ENCODE data around the gene EMILIN2. TPM values are rescaled to one million over a fixed set of nuclear protein-coding genes. Genes with fewer than 3 reads are reported as not detected.

EMILIN2 gene
- total RNA-seq, 1 experiment from 2014 or later: 8.0 TPM

DNA sequence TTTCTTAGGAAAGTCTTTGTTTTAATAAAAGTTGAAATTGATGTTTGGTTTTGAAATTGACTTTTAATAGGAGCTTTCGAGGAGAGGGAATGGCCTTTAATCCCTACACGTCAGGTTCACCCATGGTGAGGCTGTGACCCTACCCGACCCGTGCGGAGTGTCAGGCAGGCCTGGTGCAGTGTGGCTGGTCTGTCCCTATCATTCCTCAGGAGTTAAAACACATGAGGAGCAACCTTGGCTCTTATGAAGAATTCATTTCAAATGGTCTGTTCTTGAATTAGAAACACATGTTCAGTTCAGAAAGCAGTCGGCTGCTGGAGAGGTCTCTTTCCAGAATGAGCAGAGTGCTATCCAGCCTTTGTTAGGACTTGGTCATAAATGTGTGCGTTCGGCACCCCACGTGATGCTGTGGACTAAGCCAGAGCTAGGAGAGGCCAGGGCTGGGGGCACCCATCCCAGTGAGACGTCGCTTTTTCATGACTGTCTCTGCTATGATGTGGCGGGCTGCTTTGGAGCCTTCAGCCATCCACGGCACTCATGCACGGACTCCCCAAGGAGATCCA is 54.7 kb downstream of the EMILIN2 start:
- TF ChIP-seq, protein P1, sequence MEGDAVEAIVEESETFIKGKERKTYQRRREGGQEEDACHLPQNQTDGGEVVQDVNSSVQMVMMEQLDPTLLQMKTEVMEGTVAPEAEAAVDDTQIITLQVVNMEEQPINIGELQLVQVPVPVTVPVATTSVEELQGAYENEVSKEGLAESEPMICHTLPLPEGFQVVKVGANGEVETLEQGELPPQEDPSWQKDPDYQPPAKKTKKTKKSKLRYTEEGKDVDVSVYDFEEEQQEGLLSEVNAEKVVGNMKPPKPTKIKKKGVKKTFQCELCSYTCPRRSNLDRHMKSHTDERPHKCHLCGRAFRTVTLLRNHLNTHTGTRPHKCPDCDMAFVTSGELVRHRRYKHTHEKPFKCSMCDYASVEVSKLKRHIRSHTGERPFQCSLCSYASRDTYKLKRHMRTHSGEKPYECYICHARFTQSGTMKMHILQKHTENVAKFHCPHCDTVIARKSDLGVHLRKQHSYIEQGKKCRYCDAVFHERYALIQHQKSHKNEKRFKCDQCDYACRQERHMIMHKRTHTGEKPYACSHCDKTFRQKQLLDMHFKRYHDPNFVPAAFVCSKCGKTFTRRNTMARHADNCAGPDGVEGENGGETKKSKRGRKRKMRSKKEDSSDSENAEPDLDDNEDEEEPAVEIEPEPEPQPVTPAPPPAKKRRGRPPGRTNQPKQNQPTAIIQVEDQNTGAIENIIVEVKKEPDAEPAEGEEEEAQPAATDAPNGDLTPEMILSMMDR (IDR thresholded peaks at IDR 0.05; ENCODE audit: unreplicated experiment): no peak
- no peak overlapping the region for H3K27ac Mint-ChIP-seq (ENCODE audit: unreplicated experiment)
- peaks cover 11% of the 10 kb centered on the region for H3K36me3 Mint-ChIP-seq (ENCODE audit: insufficient read depth, unreplicated experiment)
- DNase-seq: no peak
- BruUV-seq (replicated peaks): no TSS peak
- H3K4me3 Mint-ChIP-seq (ENCODE audit: low read depth, unreplicated experiment): no peak overlapping the region
- H3K9me3 Mint-ChIP-seq (ENCODE audit: low read depth, unreplicated experiment): no peaks in the 10 kb centered on the region
- no peaks in the 10 kb centered on the region for H3K4me1 Mint-ChIP-seq (ENCODE audit: low read depth, unreplicated experiment)
- intact Hi-C loops (cut with micrococcal nuclease; ENCODE audit: unreplicated experiment): no loop called here
- CTCF ChIA-PET: no interaction called here
- no peaks in the 10 kb centered on the region for H3K27me3 Mint-ChIP-seq (ENCODE audit: unreplicated experiment)

DNA sequence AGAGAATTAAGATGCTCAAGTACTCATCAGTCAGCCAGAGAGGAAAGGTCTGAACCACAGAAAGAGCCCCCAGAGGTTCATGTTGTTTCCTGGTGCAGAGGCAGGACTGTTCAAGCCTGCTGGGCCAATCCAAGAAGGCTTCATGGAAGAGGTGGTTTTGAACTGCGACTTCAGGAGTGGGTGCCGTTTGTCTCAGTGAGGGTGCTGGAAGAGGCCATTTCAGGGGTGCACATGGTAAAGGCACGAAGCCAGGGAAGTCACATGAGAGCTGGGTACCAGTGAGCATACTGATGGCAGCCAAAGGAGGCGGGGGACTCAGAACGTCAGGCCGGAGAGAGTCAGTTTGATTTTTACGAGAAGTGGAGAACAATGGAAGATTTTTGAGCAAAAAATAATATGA is 55.5 kb downstream of the EMILIN2 start:
- no peak for DNase-seq
- H3K36me3 Mint-ChIP-seq (ENCODE audit: insufficient read depth, unreplicated experiment): peaks cover 11% of the 10 kb centered on the region
- intact Hi-C loops (cut with micrococcal nuclease; ENCODE audit: unreplicated experiment): no loop called here
- H3K27me3 Mint-ChIP-seq (ENCODE audit: unreplicated experiment): no peaks in the 10 kb centered on the region
- no peak overlapping the region for H3K27ac Mint-ChIP-seq (ENCODE audit: unreplicated experiment)
- H3K4me1 Mint-ChIP-seq (ENCODE audit: low read depth, unreplicated experiment): no peaks in the 10 kb centered on the region
- no TSS peak for BruUV-seq (replicated peaks)
- H3K9me3 Mint-ChIP-seq (ENCODE audit: low read depth, unreplicated experiment): no peaks in the 10 kb centered on the region
- TF ChIP-seq, protein P1 (IDR thresholded peaks at IDR 0.05; ENCODE audit: unreplicated experiment): no peak
- CTCF ChIA-PET: interaction anchor here (0.7 kb wide), 1 partner anchor 13 kb away, joined by 3 read pairs; no protein-coding TSS in a partner anchor
- H3K4me3 Mint-ChIP-seq (ENCODE audit: low read depth, unreplicated experiment): no peak overlapping the region

DNA sequence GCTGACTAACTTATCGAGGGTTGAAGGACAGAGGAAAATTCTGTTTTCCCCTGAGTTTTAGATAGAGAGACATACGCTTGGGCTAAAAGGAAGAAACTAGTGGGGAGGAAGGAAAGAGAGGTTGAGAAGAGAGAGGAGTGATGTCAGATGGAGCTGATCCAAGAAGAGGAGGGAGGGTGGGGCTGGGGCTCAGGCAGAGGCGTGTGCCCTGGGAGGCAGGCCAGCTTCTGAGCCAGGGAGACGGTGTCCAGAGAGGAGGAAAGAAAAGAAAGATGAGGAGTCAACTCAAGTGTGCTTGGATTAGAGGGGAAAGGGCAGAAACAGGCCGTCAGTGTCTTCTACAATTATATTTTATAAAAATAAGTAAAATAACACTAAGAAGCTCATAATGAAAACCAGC is 56.2 kb downstream of the EMILIN2 start:
- DNase-seq: no peak

DNA sequence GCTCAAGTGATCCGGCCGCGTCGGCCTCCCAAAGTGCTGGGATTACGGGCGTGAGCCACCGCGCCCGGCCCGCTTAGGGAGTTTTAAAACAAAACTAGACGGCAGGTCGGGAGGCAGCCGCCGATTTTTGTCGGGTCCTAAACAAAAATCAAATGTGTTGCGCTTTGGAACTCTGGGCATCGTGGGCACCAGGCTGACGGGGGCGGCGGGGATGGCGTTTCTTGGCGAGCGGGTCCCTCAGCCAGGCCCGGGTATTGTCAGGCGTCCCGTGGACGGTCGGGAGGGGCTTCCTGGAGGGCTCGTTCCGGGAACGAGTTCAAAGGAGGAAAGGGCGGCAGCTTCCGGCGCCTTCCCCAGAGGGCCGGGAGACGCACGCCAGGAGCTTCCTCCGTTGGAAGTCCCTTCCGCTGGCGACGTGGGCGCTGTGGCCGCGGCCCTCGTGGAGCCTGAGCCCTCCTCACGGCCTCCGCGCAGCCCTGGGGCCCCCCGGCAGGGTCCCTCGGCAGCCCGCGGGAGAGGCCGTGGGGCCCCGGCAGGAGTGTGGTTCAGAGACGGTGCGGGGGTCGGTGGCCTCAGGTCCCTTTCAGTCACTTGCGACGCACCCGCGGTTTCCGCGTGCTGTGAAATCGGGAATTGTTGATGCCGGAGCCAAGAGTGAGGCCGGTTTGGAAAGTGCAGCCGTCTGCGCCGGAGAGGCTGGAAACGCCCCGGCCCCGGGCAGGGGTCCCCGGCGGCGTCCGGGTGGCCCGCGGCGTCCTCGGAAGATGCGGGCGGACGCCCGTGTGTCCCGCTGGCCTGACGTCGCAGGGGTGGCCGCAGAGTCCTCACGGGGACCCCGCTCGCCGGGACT is 59.3 kb downstream of the EMILIN2 start:
- BruUV-seq (replicated peaks): TSS peak; percentile 32
- H3K27ac Mint-ChIP-seq (ENCODE audit: unreplicated experiment): peak overlapping the region; percentile 23
- H3K4me1 Mint-ChIP-seq (ENCODE audit: low read depth, unreplicated experiment): no peaks in the 10 kb centered on the region
- TF ChIP-seq, protein P1 (IDR thresholded peaks at IDR 0.05; ENCODE audit: unreplicated experiment): no peak
- peak; percentile 45 for DNase-seq
- intact Hi-C loops (cut with micrococcal nuclease; ENCODE audit: unreplicated experiment): no loop called here
- peak overlapping the region; percentile 64 for H3K4me3 Mint-ChIP-seq (ENCODE audit: low read depth, unreplicated experiment)
- CTCF ChIA-PET: interaction anchor here (0.7 kb wide), 1 partner anchor 28 kb away, joined by 9 read pairs; no protein-coding TSS in a partner anchor
- H3K36me3 Mint-ChIP-seq (ENCODE audit: insufficient read depth, unreplicated experiment): peaks cover 21% of the 10 kb centered on the region
- H3K9me3 Mint-ChIP-seq (ENCODE audit: low read depth, unreplicated experiment): no peaks in the 10 kb centered on the region
- H3K27me3 Mint-ChIP-seq (ENCODE audit: unreplicated experiment): no peaks in the 10 kb centered on the region

More for the DNA sequence above, 56.2 kb downstream of the EMILIN2 start:
- Mint-ChIP-seq H3K9me3 (ENCODE audit: low read depth, unreplicated experiment) (no peaks in the 10 kb centered on the region), H3K4me1 (ENCODE audit: low read depth, unreplicated experiment) (no peaks in the 10 kb centered on the region), H3K27me3 (ENCODE audit: unreplicated experiment) (no peaks in the 10 kb centered on the region), H3K4me3 (ENCODE audit: low read depth, unreplicated experiment) (no peak overlapping the region), H3K36me3 (ENCODE audit: insufficient read depth, unreplicated experiment) (peaks cover 11% of the 10 kb centered on the region), H3K27ac (ENCODE audit: unreplicated experiment) (no peak overlapping the region)
- CTCF ChIA-PET: interaction anchor here (0.7 kb wide), 2 partner anchors 10 to 14 kb away, joined by 3 read pairs; no protein-coding TSS in a partner anchor
- intact Hi-C loops (cut with micrococcal nuclease; ENCODE audit: unreplicated experiment): no loop called here
- BruUV-seq (replicated peaks): no TSS peak
- TF ChIP-seq, protein P1 (IDR thresholded peaks at IDR 0.05; ENCODE audit: unreplicated experiment): no peak
